NCI-H187 treated with DMSO at 0.1 percent for 48 hours (cell line): ENCODE results near the gene LGALS1.

Source experiments
- DNase-seq: peaks from one replicate; lab custom pipeline; 2025; lab: John Stamatoyannopoulos, UW

LGALS1 gene

DNA sequence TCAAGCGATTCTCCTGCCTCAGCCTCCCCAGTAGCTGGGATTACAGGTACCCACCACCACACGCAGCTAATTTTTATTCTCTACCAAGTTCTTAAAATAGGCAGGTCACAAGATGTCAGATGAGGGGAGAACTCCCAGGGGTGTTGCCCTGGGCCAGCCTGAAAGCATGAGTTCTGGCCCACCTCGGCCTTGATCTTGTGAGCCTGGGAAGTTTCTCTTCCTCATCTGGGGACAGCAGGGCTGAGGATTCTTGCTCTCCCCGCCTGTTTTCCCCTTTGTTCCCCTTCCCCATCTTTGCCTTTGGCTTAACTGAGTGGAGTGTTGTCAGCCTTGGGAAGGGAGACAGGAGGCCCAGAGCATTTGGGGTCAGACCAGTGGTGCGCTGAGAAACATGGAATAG is 13.4 kb upstream of the LGALS1 start:
- DNase-seq, result no peak

DNA sequence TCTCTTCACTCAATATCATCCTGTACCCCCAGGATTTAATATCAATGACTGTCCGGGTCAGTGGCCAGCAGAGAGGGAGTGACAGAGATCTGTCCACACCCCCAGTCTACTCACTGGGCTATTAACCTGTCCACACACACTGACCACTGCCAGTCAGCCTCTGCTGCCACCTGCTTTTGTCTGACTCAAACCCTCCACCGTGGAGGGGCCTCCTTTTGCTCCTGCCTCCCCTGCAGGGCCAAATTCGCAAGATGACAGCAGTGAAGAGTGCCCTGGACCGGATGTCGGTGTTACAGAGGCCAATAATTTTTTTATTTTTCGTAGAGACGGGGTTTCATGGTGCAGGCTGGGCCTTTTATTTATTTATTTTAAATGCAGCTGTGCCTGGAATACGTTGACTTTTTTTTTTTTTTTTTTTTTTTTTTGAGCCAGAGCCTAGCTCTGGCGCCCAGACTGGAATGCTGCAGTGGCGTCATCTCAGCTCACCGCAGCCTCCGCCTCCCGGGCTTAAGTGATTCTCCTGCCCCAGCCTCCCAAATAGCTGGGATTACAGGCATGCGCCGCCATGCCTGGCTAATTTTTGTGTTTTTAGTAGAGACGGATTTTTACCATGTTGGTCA is 11.8 kb upstream of the LGALS1 start:
- DNase-seq, result no peak

- no peak for DNase-seq
Measured at GRCh38 chr22:37664249-37665101, 11.0 kb upstream of the LGALS1 start.

DNA sequence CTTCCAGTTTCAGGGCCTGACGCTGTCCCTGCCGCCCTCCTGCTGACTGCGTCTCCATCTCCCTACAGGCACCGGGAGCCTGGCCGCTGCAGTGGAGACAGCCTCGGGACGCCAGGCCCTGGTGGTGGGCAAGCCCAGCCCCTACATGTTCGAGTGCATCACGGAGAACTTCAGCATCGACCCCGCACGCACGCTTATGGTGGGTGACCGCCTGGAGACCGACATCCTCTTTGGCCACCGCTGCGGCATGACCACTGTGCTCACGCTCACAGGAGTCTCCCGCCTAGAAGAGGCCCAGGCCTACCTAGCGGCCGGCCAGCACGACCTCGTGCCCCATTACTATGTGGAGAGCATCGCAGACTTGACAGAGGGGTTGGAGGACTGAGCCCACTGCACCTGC is 9.9 kb upstream of the LGALS1 start:
- DNase-seq, result no peak

DNA sequence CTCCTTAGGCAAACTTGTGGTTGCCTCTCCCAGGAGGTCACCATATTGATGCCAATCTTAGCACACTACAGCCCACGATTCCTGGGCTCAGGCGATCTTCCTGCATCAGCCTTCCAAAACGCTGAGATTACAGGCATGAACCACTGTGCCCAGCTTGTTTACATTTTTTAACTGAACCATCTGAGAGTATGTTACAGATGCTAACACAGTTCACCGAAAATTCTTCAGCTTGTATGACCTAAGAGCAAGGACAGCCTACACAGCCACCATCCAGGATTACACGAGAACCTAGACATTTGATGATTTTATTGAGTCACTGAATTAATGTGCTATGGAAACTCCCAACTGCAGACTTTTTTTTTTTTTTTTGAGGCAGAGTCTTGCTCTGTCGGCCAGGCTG is 5.8 kb upstream of the LGALS1 start:
- DNase-seq, result no peak

GRCh38 chr22:37672206-37672919 is 3.1 kb upstream of the LGALS1 start:
- DNase-seq, result no peak

GRCh38 chr22:37672920-37673455 is 2.4 kb upstream of the LGALS1 start:
- DNase-seq, result no peak

DNA sequence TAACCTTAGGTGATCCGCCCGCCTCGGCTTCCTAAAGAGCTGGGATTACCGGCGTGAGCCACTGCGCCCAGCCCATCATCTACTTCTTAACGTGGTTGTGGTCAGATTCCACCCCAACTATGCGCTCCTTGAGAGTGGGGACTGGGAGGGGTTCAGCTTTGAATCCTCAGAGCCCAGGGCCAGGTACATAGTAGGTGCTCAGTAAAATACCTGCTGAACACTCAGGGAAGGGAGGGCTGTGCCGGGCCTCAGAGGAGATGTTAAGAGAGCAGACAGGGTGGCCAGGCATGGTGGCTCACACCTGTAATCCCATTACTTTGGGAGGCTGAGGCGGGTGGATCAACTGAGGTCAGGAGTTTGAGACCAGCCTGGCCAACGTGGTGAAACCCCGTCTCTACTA is 1.2 kb upstream of the LGALS1 start:
- no peak for DNase-seq

DNA sequence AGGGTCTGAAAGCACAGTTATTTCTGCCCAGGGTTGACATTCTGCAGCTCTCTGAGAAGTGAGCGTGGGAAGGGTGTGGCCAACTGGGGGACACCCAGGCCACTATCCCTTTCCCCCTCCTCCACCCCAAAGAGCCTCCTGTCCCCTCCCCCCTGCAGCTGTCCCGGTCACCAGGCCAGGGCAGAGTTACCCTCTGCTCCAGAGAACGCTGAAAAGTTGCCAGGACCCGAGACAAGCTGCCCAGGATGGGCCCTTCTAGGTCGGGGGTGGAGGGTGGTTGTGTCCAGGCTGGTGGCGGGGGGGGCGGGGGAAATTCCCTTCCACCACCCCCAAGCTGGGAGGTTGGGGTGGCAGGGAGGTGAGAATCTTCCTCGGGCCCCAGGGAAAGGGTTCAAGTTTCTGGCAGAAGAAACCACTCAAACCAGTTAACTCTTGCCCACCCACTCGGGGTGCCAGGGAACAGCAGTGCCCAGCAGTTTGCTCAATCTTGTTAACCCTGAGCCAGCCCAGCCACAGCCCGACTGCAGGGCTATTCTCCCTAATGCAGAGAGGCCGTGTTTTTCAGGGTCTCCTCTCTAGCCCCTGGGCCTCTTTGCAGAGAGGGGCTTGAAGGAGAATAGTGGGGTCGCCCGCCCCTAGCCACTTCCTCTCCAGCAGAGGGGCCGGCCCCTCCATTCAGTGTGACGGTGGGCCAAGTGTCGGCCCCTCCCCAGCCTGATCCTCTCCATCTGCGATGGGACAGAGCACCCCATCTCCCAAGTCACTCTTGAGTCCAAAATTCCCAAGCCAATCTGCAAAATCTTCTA is 697 bp downstream of the LGALS1 start:
- DNase-seq, result no peak

DNA sequence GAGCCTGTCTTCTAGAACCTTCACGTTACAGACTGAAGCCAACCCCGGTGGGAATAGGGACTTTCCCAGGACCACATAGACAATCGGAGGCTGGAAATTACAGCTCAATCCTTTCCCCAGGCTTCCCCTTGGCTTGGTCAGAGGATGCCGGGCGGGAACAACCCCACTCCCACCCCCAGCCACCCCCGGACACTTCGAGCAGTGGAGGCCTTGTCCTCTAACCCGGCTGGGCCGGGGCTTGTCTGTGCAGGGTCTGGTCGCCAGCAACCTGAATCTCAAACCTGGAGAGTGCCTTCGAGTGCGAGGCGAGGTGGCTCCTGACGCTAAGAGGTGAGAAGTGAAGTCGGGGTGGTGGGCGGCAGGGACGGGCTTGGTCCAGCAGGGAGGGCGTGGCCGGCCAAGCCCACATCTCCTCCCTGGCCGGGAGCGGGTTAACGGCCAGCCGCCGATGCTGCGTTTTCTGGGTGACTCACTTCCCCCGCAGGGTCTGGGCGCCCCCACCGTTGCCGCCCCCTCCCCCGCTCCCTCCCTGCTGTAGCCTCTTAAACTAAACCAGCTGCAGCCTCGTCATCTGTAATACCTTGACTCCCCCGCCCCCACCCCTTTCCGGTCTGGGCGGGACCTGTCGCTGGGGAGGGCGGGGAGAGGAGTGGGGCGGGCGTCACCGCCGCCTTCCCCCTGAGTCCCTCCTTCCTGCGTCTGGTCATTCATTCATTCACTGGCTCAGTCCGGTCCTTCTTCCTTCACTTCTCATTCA is 1.5 kb downstream of the LGALS1 start:
- DNase-seq, result peak; percentile 34

- DNase-seq, result no peak
Measured at GRCh38 chr22:37677493-37677974, 2.1 kb downstream of the LGALS1 start.

- DNase-seq, result no peak
Measured at GRCh38 chr22:37678372-37678771, 2.9 kb downstream of the LGALS1 start.

GRCh38 chr22:37679670-37680069 is 4.2 kb downstream of the LGALS1 start:
- no peak for DNase-seq

- no peak for DNase-seq
Measured at GRCh38 chr22:37680191-37680851, 4.9 kb downstream of the LGALS1 start.

DNA sequence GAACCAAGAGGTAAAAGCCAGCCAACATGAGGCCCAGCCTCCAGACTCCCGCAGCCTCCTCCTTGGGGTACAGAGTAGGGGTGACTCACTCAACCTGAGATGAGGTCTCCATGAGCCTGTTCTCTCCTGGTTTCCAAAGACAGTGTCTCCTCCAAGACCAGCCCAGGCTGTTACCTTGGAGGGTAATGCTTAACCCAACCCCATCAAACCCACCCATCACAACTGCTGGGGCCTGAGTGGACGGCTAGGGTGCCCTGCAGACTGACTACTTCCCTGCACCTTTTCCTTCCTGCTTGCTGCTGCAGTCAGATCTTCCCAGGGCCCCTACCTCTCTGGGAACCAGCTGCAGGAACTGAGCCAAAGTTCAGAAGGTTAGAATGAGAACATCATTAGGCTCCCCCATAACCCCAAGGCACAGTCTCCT is 5.6 kb downstream of the LGALS1 start:
- no peak for DNase-seq

DNA sequence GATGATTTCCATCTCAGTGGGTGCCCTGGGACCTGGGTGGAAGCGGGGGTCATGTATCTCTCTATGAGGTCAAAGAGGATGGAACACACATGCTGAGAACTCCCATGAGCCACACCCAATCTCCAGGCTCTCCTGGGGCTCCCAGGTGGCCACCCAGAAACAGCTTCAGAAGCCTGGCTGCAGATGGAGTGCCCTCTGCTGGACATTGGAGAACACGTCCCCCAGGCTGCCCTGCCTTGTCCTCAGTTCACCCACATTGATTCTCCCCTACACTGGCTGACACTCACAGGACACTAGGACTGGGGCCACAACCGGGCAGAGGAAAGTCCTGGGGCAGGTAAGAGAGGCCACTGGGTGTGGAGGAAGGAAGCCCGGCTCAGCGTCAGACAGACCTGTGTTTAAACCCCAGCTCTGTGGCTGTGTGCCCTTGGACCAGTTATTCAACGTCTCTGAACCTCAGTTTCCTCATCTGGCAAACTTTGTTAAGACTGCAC is 6.2 kb downstream of the LGALS1 start:
- no peak for DNase-seq

DNA sequence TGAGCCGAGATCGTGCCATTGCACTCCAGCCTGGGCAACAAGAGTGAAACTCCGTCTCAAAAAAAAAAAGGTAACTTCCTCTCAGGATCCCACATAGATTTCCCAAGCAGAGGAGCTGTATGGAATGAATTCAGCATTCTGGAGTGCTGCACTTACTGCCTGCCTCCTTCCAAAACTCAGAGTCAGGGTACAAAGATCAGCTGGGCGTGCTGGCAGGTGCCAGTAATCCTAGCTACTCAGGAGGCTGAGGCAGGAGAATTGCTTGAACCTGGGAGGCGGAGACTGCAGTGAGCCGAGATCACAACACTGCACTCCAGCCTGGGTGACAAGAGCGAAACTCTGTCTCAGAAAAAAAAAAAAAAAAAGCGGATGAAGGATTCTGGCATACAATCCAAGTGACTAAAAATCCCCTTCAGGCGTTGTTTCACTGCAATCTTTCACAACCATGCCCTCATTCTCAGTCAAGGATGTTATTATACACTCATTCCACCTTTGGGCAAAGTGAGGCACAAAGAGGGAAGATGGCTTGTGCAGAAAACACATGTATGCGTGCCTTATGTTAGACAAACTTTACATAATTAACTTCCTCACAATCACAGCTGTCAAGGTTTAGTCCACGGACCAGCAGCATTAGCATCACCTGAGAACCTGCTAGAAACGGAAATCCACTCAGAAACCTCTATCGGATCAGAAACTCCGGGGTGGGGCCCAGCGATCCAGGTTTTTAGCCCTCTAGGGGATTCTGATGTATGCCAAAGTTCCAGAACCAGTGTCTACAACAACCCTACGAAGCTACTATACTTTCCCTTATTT is 9.6 kb downstream of the LGALS1 start:
- DNase-seq, result no peak

DNA sequence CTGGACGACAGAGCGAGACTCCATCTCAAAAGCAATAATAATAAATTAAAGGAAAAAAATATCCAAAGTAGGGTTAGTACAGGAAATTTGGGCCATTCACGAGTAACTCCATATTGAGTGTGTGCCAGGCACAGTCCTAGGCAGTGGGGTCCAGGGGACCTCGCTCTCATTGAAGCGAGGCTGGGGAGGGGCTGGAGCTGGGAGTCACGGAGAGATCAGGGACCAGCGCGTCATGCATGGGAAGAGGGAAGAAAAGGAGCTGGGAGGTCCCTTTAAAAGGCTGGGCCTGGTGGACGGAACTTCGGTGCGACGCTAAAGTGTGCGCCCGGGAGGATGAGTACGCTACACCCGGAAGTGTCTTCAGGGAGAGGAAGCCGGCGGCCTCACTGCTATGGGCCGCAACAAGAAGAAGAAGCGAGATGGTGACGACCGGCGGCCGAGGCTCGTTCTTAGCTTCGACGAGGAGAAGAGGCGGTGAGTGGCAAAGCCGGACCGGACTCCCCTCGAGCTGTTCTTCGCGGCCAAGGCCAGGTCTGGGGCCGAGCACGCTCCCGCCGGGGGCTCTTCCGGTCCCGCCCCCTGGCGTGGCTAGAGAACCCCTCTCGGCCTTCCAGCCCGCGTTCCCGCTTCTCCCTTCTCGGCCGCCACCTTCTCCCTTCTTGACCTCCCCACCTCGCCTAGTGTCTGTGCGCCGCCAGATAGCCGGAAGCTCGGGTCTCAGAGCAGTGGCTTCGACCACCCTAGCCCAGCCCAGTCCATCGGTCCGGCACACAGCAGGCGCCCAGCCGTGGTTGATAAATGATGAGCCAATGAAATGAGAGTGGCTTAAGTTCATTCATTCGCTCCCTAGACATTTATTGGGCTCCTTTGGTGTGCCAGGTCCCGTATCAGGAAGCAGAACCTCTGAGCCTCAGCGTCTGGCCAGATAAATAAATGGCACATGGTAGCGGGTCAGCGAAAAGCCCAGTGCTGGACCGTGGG is 10.9 kb downstream of the LGALS1 start, which contains the start of gene NOL12:
TSS of gene NOL12 (plus strand) at position 342 of the 981 bp plus-strand sequence. CDS start at position 392, 50 bp downstream.
- DNase-seq, result peak; percentile 25
